CD1c-positive myeloid dendritic cell (primary cell): ENCODE data around the gene COX17.
"Not testable (repeated sequence)": the region's sequence is repeated elsewhere in the genome, so short reads cannot be mapped to it uniquely, and the experiment has no call there.

Experiments
- DNase-seq: peaks from one replicate; pipeline ENCODE4 v3.0.0-alpha.2; 2016; ENCODE audit errors: extremely low spot score

Gene COX17

GRCh38 chr3:119676771-119677640 is at the start of gene COX17:
Gene COX17 (minus strand): TSS chr3:119677406. CDS start chr3:119677310, 96 bp downstream.
- DNase-seq = peak; percentile 96

GRCh38 chr3:119726909-119727308 is 49.7 kb upstream of the COX17 start:
- no peak for DNase-seq

- no peak for DNase-seq
Measured at GRCh38 chr3:119723022-119723421, 45.8 kb upstream of the COX17 start.

GRCh38 chr3:119717520-119717919 is 40.3 kb upstream of the COX17 start:
- DNase-seq = no peak

- no peak for DNase-seq
Measured at GRCh38 chr3:119716998-119717397, 39.8 kb upstream of the COX17 start.

- DNase-seq = no peak
Measured at GRCh38 chr3:119715105-119715504, 37.9 kb upstream of the COX17 start.

- DNase-seq = no peak
Measured at GRCh38 chr3:119703820-119704531, 26.8 kb upstream of the COX17 start.

GRCh38 chr3:119702530-119703527 is 25.6 kb upstream of the COX17 start, which contains the start of gene CFAP91:
Gene CFAP91 (plus strand): TSS chr3:119703022. CDS start chr3:119703099, 77 bp downstream.
- DNase-seq = peak; percentile 95

- DNase-seq = peak; percentile 10
Measured at GRCh38 chr3:119700920-119701734, 23.9 kb upstream of the COX17 start.

- DNase-seq = peak; percentile 81
Measured at GRCh38 chr3:119700269-119700919, 23.2 kb upstream of the COX17 start.

- DNase-seq = no peak
Measured at GRCh38 chr3:119697394-119697793, 20.2 kb upstream of the COX17 start.

GRCh38 chr3:119695480-119695879 is 18.3 kb upstream of the COX17 start:
- DNase-seq = no peak

- peak; percentile 60 for DNase-seq
Measured at GRCh38 chr3:119690043-119690656, 12.9 kb upstream of the COX17 start.

- DNase-seq = no peak
Measured at GRCh38 chr3:119683421-119683820, 6.2 kb upstream of the COX17 start.

- DNase-seq = peak; percentile 55
Measured at GRCh38 chr3:119681279-119681678, 4.1 kb upstream of the COX17 start.

- no peak for DNase-seq
Measured at GRCh38 chr3:119679874-119680273, 2.7 kb upstream of the COX17 start.

- DNase-seq = not testable (repeated sequence)
Measured at GRCh38 chr3:119678209-119678608, 1.0 kb upstream of the COX17 start.

GRCh38 chr3:119677641-119677934 is 382 bp upstream of the COX17 start:
- no peak for DNase-seq

GRCh38 chr3:119676020-119676419 is 1.2 kb downstream of the COX17 start:
- no peak for DNase-seq
